Fibroblast of skin of right biceps (primary cell): ENCODE data around the gene C12orf60.
"Not testable (repeated sequence)": the region's sequence is repeated elsewhere in the genome, so short reads cannot be mapped to it uniquely, and the experiment has no call there.

Experiments used
- DNase-seq: peaks from one replicate; pipeline ENCODE4 v3.0.0-alpha.2; 2013

C12orf60 gene, protein sequence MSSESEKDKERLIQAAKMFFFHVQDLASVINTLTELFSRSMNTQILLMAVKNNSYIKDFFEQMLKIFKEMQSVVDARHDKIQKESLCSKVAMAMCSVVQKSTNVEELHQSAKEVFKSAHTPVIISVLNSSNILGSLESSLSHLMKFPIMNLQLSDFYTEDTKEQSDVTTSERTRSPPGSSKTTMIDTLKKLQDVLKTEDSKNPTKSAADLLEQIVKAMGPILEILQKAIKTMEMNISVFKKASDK

DNA sequence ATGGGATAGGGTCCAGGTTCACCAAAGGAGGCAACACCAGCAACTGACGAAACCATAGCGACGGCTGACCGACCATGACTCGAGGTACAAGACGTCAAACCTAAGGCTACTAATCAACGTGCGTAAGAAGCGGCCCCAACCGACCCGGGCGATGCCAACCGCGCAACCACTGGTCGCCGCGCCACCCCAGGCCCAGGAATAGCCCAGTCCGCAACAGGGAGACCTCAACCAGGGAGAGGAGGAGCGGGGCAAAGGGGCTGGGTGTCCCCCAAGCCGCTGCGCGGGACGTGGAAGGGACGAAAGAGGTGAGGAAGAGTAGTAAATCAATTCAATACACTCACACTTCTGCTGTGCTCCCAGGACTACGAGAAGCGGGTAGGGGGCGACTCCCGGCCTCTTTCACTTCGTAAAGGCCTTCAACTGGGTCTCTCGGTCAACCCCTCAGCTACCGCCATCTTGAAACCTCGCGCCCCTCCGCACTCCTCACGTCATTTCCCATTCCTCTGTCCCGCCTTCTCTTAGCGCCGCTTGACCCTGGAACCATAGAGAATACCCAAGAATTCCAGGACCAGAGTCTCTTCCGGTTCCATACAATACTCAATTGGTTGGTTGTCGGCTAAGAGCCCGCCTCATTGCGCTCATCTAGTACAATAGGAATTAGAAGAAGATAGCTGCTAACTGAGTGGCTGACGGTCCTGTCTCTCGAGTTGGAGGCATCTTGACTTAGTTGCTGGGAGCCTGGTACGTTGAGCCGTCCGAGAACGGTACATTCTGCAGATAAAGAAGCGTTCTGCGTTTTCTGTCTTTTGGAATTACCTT is at the start of gene C12orf60, which contains the start of gene WBP11:
C12orf60 (plus strand) TSS at position 660 of the 819 bp plus-strand sequence. CDS start 19,266 bp downstream, outside the sequence.
WBP11 (minus strand) TSS at position 468 of the 819 bp plus-strand sequence. CDS start 2,095 bp downstream, outside the sequence.
- DNase-seq, result peak; percentile 99

GRCh38 chr12:14756334-14757143 is 46.9 kb upstream of the C12orf60 start:
- DNase-seq, result no peak

DNA sequence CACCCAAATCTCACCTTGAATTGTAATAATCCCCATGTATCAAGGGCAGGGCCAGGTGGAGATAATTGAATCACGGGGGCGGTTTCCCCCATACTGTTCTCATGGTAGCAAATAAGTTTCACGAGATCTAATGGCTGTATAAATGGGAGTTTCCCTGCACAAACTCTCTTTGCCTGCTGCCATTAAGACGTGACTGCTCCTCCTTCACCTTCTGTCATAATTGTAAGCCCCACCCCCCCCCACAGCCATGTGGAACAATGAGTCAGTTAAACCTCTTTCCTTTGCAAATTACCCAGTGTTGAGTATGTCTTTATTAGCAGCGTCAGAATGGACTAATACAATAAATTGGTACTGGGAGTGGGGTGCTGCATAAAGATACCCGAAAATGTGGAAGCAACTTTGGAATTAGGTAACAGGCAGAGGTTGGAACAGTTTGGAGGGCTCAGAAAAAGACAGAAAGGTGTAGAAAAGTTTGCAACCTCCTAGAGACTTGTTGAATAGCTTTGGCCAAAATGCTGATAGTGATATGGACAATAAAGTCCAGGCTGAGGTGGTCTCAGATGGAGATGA is 43.7 kb upstream of the C12orf60 start:
- DNase-seq, result not testable (repeated sequence)

DNA sequence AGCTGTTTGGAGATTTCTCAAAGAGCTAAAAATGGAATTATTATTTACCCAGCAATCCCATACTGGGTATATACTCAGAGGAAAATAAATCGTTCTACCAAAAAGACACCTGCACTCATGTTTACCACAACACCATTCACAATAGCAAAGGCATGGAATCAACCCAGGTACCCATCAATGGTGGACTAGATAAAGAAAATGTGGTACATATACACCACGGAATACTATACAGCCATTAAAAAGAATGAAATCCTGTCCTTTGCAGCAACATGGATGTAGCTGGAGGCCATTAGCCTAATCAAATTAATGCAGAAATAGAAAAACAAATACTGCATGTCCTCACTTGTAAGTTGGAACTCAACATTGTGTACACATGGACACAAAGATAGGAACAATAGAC is 38.1 kb upstream of the C12orf60 start:
- no peak for DNase-seq

DNA sequence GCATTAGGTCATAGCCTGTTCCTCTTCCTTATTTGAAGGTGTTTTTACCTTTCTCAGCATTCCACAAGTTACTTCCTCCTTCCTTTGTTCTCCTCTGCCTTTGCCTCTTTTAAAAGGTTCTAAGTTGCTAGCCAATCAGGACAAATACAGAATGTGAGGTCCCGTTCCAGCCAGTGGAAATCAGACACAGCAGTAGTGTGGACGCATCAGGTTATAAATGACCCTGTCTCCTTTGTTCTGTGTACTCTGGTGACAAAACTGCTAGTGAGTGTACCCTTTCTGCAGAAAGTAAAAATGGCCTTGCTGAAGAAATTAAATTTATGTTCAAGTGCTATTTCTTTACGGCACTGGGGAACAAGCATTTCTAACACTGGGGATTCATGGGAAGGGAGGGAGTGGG is 37.5 kb upstream of the C12orf60 start:
- DNase-seq, result not testable (repeated sequence)

DNA sequence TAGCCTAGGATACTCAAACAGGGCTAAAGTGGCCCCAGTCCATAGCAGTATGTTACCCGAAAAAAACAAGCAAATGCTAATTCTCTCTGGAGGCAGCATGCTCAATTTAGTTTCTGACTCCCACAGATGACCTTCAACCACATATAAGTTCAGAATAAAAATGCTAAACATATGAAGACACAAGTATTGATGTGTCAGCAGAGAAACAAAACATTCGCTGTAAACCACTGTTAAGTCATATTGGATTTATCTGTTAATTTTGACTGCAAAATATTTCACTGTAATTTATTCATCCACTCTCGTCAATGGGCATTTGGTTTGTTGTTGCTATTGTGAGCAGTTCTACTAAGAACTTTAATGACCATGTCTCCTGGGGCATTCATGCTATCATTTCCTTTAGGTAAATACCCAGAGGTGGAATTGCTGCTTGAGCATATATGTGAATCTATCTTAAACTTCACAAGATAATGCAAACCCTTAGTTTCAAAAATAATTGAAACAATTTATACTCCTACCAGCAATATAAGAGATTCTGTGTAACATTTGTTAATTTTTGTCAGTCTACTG is 36.7 kb upstream of the C12orf60 start:
- DNase-seq, result no peak

GRCh38 chr12:14767617-14768016 is 35.9 kb upstream of the C12orf60 start:
- DNase-seq, result no peak

GRCh38 chr12:14768823-14769405 is 34.6 kb upstream of the C12orf60 start:
- DNase-seq, result no peak

- no peak for DNase-seq
These were observed 34.0 kb upstream of the C12orf60 start for GRCh38 chr12:14769466-14769968.

DNA sequence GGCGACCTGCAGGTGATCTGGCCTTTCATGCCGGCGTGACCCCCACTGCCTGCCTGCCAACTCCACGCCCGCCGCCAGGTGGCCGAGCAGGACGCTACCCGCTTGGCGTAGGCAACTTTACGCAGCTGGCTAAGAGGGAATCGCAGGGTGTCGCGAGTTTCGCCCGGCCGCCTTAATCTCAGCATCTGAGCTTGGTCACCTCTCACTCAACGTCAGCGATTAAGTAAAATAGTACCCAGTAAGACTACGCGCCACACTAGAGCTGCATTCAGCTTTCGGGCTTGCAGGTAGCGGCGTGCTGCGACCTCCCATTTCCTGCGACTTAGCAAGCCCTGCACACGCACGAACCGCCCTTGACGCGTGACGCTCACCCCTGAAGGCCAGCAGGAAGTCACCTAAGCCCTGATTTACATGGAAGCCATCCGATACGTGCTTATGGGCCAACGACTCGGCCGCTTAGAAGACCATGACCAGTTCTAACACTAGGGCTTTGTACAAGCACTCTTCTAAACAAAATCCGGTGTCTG is 33.4 kb upstream of the C12orf60 start:
- peak; percentile 71 for DNase-seq

GRCh38 chr12:14770496-14771461 is 32.7 kb upstream of the C12orf60 start:
- peak; percentile 94 for DNase-seq

DNA sequence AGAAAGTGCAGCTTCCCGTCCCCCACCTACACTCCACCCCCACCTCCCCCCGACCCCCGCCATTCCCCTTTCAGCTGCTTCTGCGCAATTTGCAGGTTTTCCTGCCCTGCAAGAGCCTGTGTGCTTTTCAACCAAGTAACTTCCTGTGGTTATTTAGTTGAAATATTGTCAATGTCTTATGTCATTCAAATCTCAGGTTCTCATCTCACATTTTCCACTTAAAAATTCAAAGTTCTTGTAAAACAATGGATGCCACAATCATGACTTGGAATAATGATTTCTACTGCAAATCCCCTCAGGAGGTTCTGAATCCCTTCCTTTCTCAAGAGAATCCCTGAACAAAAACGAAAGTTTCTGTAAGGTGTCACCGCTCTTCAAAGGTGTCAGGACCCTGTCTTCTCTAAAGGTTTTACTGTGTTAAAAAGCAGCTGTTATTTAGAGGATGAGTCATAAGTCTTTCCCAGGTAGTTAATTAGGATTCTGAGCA is 31.8 kb upstream of the C12orf60 start:
- DNase-seq, result no peak

GRCh38 chr12:14772946-14773345 is 30.5 kb upstream of the C12orf60 start:
- no peak for DNase-seq

GRCh38 chr12:14773685-14774073 is 29.8 kb upstream of the C12orf60 start:
- no peak for DNase-seq

DNA sequence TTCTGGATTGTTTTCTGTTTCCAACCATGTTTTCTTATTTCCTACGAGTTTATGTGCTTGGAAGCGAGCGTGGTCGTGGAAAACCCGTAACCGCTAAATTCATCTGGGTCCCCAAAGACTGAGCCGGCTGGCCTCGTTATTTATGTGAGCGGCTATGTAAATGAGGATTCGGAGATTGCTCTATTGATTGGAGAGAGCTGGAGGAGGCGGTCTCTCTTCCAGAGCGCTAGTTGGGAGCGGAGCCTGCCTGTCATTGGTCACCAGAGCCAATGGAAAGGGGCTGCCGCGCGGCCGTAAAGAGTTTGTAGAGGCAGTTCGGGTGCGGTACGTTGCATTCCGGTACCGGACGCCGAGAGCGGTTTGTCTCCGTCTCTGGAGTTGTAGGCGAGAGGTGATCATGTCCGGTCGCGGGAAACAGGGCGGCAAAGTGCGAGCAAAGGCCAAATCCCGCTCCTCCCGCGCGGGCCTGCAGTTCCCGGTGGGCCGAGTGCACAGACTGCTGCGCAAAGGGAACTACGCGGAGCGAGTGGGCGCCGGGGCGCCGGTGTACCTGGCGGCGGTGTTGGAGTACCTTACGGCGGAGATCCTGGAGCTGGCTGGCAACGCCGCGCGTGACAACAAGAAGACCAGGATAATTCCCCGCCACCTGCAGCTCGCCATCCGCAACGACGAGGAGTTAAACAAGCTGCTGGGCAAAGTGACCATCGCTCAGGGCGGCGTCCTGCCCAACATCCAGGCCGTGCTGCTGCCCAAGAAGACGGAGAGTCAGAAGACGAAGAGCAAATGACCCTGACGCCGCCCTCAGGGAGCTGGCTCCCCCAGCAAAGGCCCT is 29.2 kb upstream of the C12orf60 start:
- peak; percentile 97 for DNase-seq

GRCh38 chr12:14774906-14775635 is 28.4 kb upstream of the C12orf60 start:
- DNase-seq, result peak; percentile 77

DNA sequence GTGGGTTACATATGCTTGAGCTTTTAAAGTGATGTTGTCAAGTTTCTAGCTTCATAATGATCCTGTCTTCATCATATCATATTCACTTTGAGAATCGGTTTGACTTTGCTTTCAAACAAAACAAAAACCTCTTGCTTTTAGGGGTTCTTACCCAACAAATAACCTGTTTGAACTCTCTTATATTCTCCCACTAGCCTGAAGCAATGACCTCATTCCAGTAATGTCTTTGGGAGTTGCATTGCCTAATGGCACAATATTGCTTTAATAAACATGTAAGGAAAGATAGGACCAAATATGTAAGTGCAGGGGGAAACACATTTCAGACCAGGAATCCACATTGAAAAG is 27.9 kb upstream of the C12orf60 start:
- no peak for DNase-seq

DNA sequence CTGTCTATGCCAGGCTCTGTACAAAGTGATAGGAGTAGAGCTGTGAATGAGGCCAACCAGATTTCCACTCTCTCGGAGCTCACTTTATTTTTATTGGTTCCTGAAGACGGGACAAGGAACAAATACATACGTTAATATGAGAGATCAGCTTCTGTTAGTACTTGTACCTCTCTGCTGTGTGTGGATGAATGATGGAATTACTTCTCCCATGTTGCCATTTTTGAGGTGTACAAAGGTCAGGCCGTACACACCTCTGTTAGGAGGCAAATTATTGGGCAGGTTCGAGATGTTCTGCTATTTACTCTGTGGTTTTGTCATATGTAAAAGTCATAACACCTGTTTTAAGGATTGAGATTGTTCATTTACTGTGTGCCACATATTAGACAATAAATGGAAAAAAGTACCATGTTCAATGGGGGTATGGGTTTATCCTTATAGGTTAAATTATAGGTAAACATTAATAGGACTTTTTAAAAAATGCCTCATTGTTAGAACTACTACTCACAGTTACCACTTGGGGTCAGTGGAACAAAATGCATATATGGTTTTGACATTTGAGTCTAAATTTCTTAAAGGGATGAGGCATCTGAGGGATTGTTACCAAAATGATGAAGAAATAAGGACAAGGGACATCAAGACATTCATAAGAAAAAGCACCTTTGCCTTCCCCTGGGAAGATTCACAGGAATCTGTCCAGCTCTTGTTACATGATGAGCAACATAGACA is 27.1 kb upstream of the C12orf60 start:
- DNase-seq, result no peak
